Globus pallidus (tissue), 1 donor: ENCODE data around the gene EPAS1.

ENCODE experiments used
- DNase-seq: peaks from one replicate; pipeline ENCODE4 v3.0.0-alpha.2; 2015; ENCODE audit warnings: low spot score

Gene EPAS1

GRCh38 chr2:46410273-46411244 is 113.4 kb downstream of the EPAS1 start:
- no peak for DNase-seq

DNA sequence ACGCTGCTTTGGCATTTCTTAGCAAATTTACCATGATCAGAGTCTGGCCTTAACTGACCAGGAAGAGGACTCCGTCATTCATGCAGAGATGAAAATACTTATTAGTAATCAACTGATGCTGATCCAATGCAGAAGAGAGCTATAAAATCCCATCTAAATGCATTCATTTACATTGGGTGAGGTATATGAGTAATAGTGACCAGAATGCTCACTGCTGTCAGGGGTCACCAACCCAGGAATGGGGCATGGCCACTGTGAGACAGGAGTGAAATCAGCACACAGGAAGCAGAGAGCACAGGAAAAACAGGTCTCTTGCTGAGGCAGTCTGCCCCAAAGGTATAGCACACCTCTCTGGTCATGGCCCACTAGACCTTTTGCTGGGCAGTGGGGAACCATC is 114.0 kb downstream of the EPAS1 start:
- DNase-seq: no peak

DNA sequence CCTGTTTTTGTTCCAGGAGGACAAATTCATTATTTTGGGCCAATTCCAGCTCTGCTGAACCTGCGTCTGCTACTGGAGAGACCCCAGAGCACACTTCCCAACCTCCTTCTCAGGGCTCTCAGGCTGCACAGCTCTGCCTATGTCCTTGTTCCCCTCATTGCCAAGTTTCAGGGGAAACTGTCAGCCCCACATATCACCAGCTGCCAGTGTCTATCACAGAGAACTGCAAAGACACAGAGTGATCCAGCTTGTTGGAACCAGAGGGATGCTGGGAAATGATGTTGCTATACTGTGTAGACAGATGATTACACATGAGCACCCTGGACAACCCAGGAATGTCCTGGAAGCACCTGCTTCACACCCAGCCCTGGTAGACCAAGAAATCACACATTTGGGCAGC is 114.8 kb downstream of the EPAS1 start:
- no peak for DNase-seq

GRCh38 chr2:46413111-46413510 is 115.9 kb downstream of the EPAS1 start:
- DNase-seq: no peak

DNA sequence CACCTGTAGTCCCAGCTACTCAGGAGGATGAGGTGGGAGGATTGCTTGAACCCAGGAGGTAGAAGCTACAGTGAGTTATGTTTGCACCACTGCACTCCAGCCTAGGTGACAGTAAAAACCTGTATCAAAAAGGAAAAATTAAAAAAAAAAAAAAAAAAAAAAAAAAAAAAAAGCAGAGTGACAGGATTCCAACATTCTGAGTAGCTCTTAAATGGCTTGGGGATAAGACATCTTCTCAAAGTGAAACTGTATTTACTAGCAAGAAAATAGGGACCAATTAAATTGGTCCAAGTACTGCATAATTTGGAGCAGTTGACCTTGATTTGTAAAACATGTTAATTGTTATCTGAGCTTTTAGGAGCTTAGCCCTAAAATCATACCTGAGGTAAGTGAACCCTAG is 116.4 kb downstream of the EPAS1 start:
- no peak for DNase-seq

- DNase-seq: no peak
These were observed 117.5 kb downstream of the EPAS1 start for GRCh38 chr2:46414701-46415100.

DNA sequence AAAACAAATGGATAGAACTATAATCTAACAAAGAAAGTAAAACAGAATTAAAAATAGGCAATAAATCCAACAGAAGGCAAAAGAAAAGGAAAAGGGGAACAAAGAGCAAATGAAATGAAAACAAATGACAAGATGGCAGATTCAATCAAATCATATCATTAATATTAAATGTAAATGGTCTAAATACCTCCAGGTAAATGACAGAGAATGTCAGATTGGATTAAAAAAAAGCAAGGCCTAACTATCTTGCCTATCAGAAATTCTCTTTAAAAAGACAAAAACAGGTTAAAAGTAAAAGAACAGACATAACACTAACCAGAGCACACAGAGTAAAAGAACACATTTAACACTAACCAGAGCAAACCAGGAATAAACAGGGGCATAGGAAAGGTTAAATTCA is 119.1 kb downstream of the EPAS1 start:
- no peak for DNase-seq

GRCh38 chr2:46416739-46417403 is 119.7 kb downstream of the EPAS1 start:
- DNase-seq: no peak

- DNase-seq: no peak
These were observed 123.7 kb downstream of the EPAS1 start for GRCh38 chr2:46420945-46421344.

DNA sequence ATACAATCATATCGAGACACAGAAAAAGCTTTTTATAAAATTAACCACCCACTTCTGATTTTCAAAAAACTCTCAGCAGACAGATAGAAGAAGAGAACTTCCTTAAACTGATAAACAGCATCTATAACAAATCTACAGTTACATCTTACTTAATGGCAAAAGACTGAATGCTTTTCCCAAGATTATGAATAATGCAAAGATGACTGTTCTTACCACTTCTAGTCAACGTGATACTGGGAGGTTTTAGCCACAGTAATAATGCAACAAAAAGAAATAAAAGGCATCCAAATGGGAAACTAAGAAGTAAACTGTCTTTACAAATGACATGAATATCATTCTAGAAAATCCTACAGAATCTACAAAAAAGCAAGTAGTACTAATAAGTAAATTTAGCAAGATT is 124.2 kb downstream of the EPAS1 start:
- no peak for DNase-seq

- DNase-seq: no peak
These were observed 125.6 kb downstream of the EPAS1 start for GRCh38 chr2:46422717-46423394.

DNA sequence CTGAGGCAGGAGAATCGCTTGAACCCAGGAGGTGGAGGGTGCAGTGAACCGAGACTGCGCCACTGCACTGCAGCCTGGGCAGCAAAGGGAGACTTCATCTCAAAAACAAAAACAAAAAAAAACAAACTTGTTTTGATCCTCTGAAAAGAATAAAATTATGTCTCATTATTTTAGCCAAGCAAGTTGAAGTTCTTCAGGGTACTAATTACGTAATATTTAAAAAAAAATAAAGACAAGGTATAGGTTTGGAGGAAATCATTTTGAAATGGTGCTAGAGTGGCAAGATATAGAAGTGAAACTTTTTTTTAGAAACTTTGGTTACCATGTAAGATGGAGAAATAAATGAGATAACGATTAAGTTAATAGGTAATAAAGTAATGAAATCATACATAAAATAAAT is 127.7 kb downstream of the EPAS1 start:
- no peak for DNase-seq

- DNase-seq: no peak
These were observed 131.8 kb downstream of the EPAS1 start for GRCh38 chr2:46428911-46429436.

DNA sequence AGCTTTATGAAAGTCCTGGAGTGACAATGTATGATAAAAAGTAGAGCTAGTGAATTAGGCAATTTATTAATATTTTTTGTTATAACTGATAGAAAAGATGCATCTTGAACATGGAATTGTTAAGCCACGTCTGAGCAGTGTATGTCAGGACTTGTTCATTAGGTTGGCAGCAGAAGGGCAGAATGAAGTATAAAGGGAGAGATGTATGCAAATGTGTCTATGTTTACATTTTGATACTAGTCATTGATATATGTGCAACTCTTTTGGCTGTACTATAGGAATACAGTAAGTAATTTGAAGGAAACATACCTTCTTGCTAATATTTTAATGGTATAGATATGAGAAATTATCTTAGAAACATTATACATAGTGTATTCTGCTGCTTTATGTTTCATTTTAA is 133.2 kb downstream of the EPAS1 start:
- no peak for DNase-seq

DNA sequence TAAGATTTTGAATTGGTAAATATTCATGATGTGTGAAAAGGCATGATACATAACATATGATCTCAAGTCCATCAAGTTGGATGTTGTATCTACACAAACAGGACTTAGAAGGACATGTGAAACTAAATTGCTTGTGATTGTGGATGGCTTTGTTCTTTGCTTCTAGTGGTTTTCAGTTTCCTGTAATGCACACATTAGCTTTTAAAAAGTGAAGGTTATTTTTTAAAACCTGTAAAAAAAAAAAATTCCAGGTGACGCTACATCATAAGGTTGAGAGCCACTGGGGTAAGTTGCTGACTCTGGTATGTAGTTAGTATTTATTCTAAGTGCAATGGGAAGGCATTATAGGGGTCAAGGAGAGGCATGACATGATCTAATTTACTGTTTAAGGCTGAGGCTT is 133.8 kb downstream of the EPAS1 start:
- no peak for DNase-seq

DNA sequence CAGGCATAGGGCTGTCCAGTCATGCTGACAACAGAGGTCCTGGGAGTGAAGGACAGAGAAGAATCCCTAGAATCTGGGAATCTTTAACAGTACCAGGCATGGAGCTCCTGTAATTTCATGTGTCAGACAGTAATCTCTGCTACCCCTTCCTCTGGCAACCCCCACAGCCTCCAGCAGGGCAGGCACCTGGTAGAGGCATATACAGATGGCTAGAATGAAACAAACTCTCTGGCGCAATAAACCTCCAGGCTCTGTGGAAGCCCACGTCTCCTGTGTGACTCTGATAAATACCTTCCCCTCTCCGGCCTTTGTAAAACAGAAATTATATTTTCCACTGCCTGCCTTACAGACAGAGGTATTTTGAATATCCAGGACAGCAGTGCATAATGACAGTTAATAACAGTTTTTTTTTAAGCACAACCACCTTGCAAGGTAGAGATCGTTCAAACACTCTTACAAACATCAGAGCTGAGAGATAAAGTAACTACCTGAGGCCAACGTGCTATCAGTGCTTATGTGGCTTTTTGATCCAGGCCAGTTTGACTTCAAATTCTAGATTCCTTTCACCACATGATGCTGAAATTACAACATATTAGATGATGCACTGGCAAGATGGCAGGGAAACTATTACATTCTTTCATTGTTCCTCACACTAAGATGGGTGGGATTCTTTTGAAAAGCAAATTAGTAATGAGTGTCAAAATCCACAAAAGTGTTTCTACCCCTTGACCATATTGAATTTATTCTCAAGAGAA is 134.5 kb downstream of the EPAS1 start:
- no peak for DNase-seq

DNA sequence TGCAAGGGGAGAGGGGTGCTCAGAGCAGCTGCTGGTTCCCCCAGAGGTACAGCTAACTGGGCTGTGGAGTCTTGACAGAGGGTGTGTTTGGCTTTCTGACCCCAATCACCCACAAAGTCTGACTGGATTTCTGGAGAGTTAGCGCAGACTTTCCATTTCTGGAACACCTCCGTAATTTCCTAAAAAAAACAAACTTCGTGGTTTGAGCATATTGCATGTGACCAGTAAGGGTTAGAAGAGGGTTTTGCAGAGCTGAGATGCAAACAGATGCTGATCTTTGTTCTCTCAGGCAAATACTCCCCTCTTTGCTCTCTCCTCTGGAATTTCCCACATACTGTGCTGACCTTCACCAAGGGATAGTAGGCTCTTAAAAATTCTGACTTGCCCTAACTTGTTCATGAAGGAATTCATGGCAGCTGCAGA is 137.7 kb downstream of the EPAS1 start:
- no peak for DNase-seq

GRCh38 chr2:46435353-46435752 is 138.1 kb downstream of the EPAS1 start:
- DNase-seq: no peak

DNA sequence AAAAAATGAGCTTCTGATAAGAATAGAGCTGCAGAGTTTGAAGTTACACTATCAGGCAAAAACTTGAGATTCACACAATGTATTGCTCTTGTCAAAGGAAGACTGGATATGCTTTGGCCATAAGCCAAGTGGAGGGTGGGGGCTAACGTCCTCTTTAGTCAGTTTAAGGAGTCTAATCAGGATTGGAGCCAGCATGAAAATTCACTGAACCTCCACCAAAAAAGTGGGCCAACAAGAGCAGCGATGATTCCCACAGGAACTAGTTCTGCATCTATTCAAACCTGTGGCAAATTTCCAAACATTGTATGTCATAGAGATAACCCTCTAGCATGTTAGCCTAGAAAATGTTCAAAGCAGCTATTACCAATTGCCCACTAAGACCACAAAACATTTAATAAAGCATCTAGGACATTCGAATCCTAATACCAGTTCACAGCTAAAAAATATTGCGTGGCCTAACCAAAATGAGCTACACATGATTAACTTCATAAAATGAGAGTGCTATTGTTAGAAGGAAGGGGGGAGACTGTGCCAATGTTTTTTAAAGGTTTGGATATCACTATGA is 138.7 kb downstream of the EPAS1 start:
- no peak for DNase-seq
